Activated naive CD4-positive, alpha-beta T cell treated with anti-CD3 and anti-CD28 coated beads, Interleukin-2, amount 50 U/mL, for 72 hours (primary cell): Measurements from ENCODE around the gene MON1B. TPM values are rescaled to one million over a fixed set of nuclear protein-coding genes. Genes with fewer than 3 reads are reported as not detected.
"Not testable (repeated sequence)": the region's sequence is repeated elsewhere in the genome, so short reads cannot be mapped to it uniquely, and the experiment has no call there.

ENCODE experiments used
- ATAC-seq, 2 donors: fragments of 150-1000 bp; cut with Tn5 transposase; 2 replicates each; pipeline ENCODE4 v1.10.0; 2021; ENCODE audit warnings: mild to moderate bottlenecking in 2 of 2, moderate library complexity in 2 of 2
- DNase-seq, 2 donors: peaks; one replicate each; pipeline ENCODE4 v3.0.0; 2021 to 2022; ENCODE audit warnings: low spot score in 2 of 2
- H3K27ac Mint-ChIP-seq, 2 donors: one replicate each; pipeline ENCODE4 v1.8.0; 2022; ENCODE audit warnings: mild to moderate bottlenecking in 2 of 2, mixed read lengths in 2 of 2
- H3K36me3 Mint-ChIP-seq, 2 donors: one replicate each; pipeline ENCODE4 v1.8.0; 2022; ENCODE audit warnings: mixed read lengths in 2 of 2
- H3K9me3 Mint-ChIP-seq, 2 donors: one replicate each; pipeline ENCODE4 v1.8.0; 2022; ENCODE audit warnings: mixed read lengths in 2 of 2
- total RNA-seq, 2 donors: library from RNA; stranded (reverse); gene quantifications; one replicate each; pipeline ENCODE4 v1.2.3, GENCODE V29; 2022

Gene MON1B
- total RNA-seq, 2 donors from 2014 or later: 75.3 to 92.9 TPM

GRCh38 chr16:77221482-77221881, 30.5 kb downstream of the MON1B start:
- DNase-seq (no peak), ATAC-seq (no peak)
- Mint-ChIP-seq H3K36me3 (no peaks in the 10 kb centered on the region), H3K27ac (no peak overlapping the region), H3K9me3 (no peaks in the 10 kb centered on the region)

- ATAC-seq: peak in 1 of 2 donors; percentile 41
- Mint-ChIP-seq H3K36me3 (no peaks in the 10 kb centered on the region), H3K9me3 (no peaks in the 10 kb centered on the region), H3K27ac (no peak overlapping the region)
- DNase-seq: peak in 1 of 2 donors; percentile 51
Observed at GRCh38 chr16:77223184-77223583, 32.2 kb downstream of the MON1B start.

GRCh38 chr16:77225182-77225581, 34.2 kb downstream of the MON1B start:
- Mint-ChIP-seq H3K27ac (no peak overlapping the region), H3K36me3 (no peaks in the 10 kb centered on the region), H3K9me3 (no peaks in the 10 kb centered on the region)
- no peak for DNase-seq
- ATAC-seq: no peak

- ATAC-seq (peak in 1 of 2 donors; percentile 83), DNase-seq (no peak)
- H3K36me3 Mint-ChIP-seq: no peaks in the 10 kb centered on the region
- H3K27ac Mint-ChIP-seq: no peak overlapping the region
- no peaks in the 10 kb centered on the region for H3K9me3 Mint-ChIP-seq
Observed at GRCh38 chr16:77227745-77228144, 36.8 kb downstream of the MON1B start.

GRCh38 chr16:77231047-77231446, 40.1 kb downstream of the MON1B start:
- H3K27ac Mint-ChIP-seq: no peak overlapping the region
- H3K9me3 Mint-ChIP-seq: no peaks in the 10 kb centered on the region
- ATAC-seq (no peak), DNase-seq (no peak)
- no peaks in the 10 kb centered on the region for H3K36me3 Mint-ChIP-seq

- H3K9me3 Mint-ChIP-seq: no peaks in the 10 kb centered on the region
- H3K36me3 Mint-ChIP-seq: no peaks in the 10 kb centered on the region
- no peak for DNase-seq
- ATAC-seq: no peak
- no peak overlapping the region for H3K27ac Mint-ChIP-seq
Observed at GRCh38 chr16:77233799-77234519, 43.0 kb downstream of the MON1B start.

- no peak overlapping the region for H3K27ac Mint-ChIP-seq
- H3K36me3 Mint-ChIP-seq: no peaks in the 10 kb centered on the region
- ATAC-seq (no peak), DNase-seq (no peak)
- no peaks in the 10 kb centered on the region for H3K9me3 Mint-ChIP-seq
Observed at GRCh38 chr16:77234611-77235010, 43.6 kb downstream of the MON1B start.

- Mint-ChIP-seq H3K27ac (no peak overlapping the region), H3K9me3 (no peaks in the 10 kb centered on the region), H3K36me3 (no peaks in the 10 kb centered on the region)
- DNase-seq (peak; percentile 82 to 88), ATAC-seq (peak; percentile 97 to 98)
Observed at GRCh38 chr16:77236063-77236511, 45.1 kb downstream of the MON1B start.

GRCh38 chr16:77238593-77238992, 47.6 kb downstream of the MON1B start:
- DNase-seq (no peak), ATAC-seq (no peak)
- Mint-ChIP-seq H3K27ac (no peak overlapping the region), H3K9me3 (no peaks in the 10 kb centered on the region), H3K36me3 (no peaks in the 10 kb centered on the region)

- not testable (repeated sequence) for H3K36me3 Mint-ChIP-seq, H3K9me3 Mint-ChIP-seq, DNase-seq, ATAC-seq, H3K27ac Mint-ChIP-seq
Observed at GRCh38 chr16:77242471-77242870, 51.5 kb downstream of the MON1B start.

- no peak for ATAC-seq
Observed at GRCh38 chr16:77246150-77246549, 55.2 kb downstream of the MON1B start.

GRCh38 chr16:77250400-77250799, 59.4 kb downstream of the MON1B start:
- Mint-ChIP-seq H3K36me3 (no peaks in the 10 kb centered on the region), H3K27ac (no peak overlapping the region), H3K9me3 (no peaks in the 10 kb centered on the region)
- DNase-seq (no peak), ATAC-seq (no peak)

More at GRCh38 chr16:77246150-77246549, 55.2 kb downstream of the MON1B start:
- Mint-ChIP-seq H3K36me3 (no peaks in the 10 kb centered on the region), H3K9me3 (no peaks in the 10 kb centered on the region), H3K27ac (no peak overlapping the region)
- DNase-seq: no peak

Other genes starting within 250 kb of the MON1B start
- 1 to 10 TPM; 2.1 to 8.5 TPM for gene SYCE1L, start 8.2 kb downstream of the MON1B start, total RNA-seq
- gene ADAMTS18, start 243.8 kb downstream of the MON1B start, total RNA-seq: not detected